HepG2 (cell line): Measurements from ENCODE around the gene CHST1. TPM values are rescaled to one million over a fixed set of nuclear protein-coding genes. Genes with fewer than 3 reads are reported as not detected.

Source experiments
- ATAC-seq: fragments of 200-7000 bp; cut with Tn5 transposase; 3 replicates; pipeline ENCODE4 v1.9.1; 2020; ENCODE audit warnings: mild to moderate bottlenecking, moderate library complexity
- BruUV-seq: library from RNA; stranded (reverse); fragments of 400-500 nt; replicated peaks from 2 replicates; lab custom pipeline; 2021; lab: Mats Ljungman, UMichigan
- CTCF ChIA-PET: fragments of 300-600 bp; formaldehyde crosslinking; extraction: SDS; loops from one replicate; lab custom pipeline; 2021; ENCODE audit warnings: low total read pairs, inconsistent platforms, low intra/inter-chr PET ratio; lab: Yijun Ruan, JAX
- POLR2A ChIA-PET: fragments of 350-600 bp; sonication (Branson Sonifier 250); formaldehyde crosslinking; loops from one replicate; lab custom pipeline; 2020; ENCODE audit warnings: antibody characterized with exemption, inconsistent platforms; lab: Yijun Ruan, JAX
- DNase-seq: peaks from one replicate; pipeline ENCODE4 v3.0.0-alpha.2; 2015; ENCODE audit warnings: low spot score
- FAIRE-seq: peaks from 3 replicates; lab custom pipeline; 2011; peaks lifted over from hg19 to GRCh38; lab: Jason Lieb, UNC
- H2AFZ ChIP-seq: one replicate; pipeline ENCODE4 v1.6.1; 2011; ENCODE audit warnings: low read length, inconsistent platforms
- H3K27ac ChIP-seq: fragments of 300-600 bp; 3 replicates; pipeline ENCODE4 v1.8.0; 2011; ENCODE audit warnings: mixed run types, mild to moderate bottlenecking, mixed read lengths, low read length, inconsistent platforms; ENCODE audit not compliant: insufficient read depth; ENCODE audit errors: extremely low read length
- H3K27me3 ChIP-seq, 2 experiments: fragments of 200-600 bp in 1 of 2; 2 replicates in 1 of 2; 3 replicates in 1 of 2; pipeline versions ENCODE4 v1.6.0 to v1.8.0; 2011; ENCODE audit warnings: low read length in 2 of 2, mild to moderate bottlenecking in 2 of 2, moderate library complexity in 2 of 2, inconsistent platforms in 1 of 2; ENCODE audit not compliant: insufficient read depth in 2 of 2, control insufficient read depth in 1 of 2
- H3K36me3 ChIP-seq, 2 experiments: fragments of 200-600 bp in 1 of 2; replicated peaks in 1 of 2; 2 replicates in 1 of 2; 3 replicates in 1 of 2; pipeline versions ENCODE4 v1.5.1 to v1.8.0; 2011; ENCODE audit warnings: low read length in 2 of 2, inconsistent platforms in 1 of 2; ENCODE audit not compliant: insufficient read depth in 2 of 2, control insufficient read depth in 1 of 2
- H3K4me1 ChIP-seq: 2 replicates; pipeline ENCODE4 v1.5.1; 2012; ENCODE audit warnings: low read length, inconsistent platforms; ENCODE audit not compliant: insufficient read depth
- H3K4me2 ChIP-seq: 2 replicates; pipeline ENCODE4 v1.6.0; 2011; ENCODE audit warnings: low read depth, low read length, inconsistent platforms
- H3K4me3 ChIP-seq, 3 experiments: fragments of 200-600 bp in 1 of 3; sonication (generic), shearing (Covaris generic) in 1 of 3; replicated peaks in 1 of 3; 2 replicates each; pipeline ENCODE4 v1.5.1; 2011 to 2016; ENCODE audit warnings: low read length in 3 of 3, inconsistent platforms in 2 of 3, low read depth in 2 of 3, mild to moderate bottlenecking in 2 of 3, control low read depth in 1 of 3, mixed read lengths in 1 of 3; ENCODE audit not compliant: insufficient read depth in 1 of 3
- H3K79me2 ChIP-seq: one replicate; pipeline ENCODE4 v1.6.1; 2011; ENCODE audit warnings: low read length, inconsistent platforms; ENCODE audit not compliant: insufficient read depth
- H3K9ac ChIP-seq: 2 replicates; pipeline ENCODE4 v1.6.0; 2011; ENCODE audit warnings: mild to moderate bottlenecking, low read depth, low read length, inconsistent platforms; ENCODE audit not compliant: insufficient read depth
- H3K9me3 ChIP-seq: 2 replicates; pipeline ENCODE4 v1.5.1; 2012; ENCODE audit warnings: mild to moderate bottlenecking, low read length
- H4K20me1 ChIP-seq: 2 replicates; pipeline ENCODE4 v1.6.0; 2011; ENCODE audit warnings: inconsistent platforms, mild to moderate bottlenecking, low read length, moderate library complexity; ENCODE audit not compliant: insufficient read depth
- GRHL1 ChIP-seq: sonication (generic); formaldehyde crosslinking; conservative IDR thresholded peaks from 2 replicates; pipeline ENCODE4 v1.8.0; 2022; ENCODE audit warnings: missing genetic modification reagents
- MAF1 ChIP-seq: sonication (generic); formaldehyde crosslinking; IDR thresholded peaks from 2 replicates; pipeline ENCODE4 v1.5.0; 2020; ENCODE audit warnings: missing genetic modification reagents, borderline replicate concordance
- PAXIP1 ChIP-seq: sonication (generic); formaldehyde crosslinking; conservative IDR thresholded peaks from 2 replicates; pipeline ENCODE4 v1.4.0; 2020; ENCODE audit warnings: mild to moderate bottlenecking, missing genetic modification reagents, moderate library complexity
- PHF21A ChIP-seq: sonication (generic); formaldehyde crosslinking; IDR thresholded peaks from 2 replicates; pipeline ENCODE4 v1.5.0; 2020; ENCODE audit warnings: mild to moderate bottlenecking, missing genetic modification reagents
- REXO4 ChIP-seq: sonication (generic); formaldehyde crosslinking; IDR thresholded peaks from 2 replicates; pipeline ENCODE4 v1.8.0; 2022; ENCODE audit warnings: missing genetic modification reagents, mild to moderate bottlenecking, borderline replicate concordance
- TOE1 ChIP-seq: sonication (generic); formaldehyde crosslinking; IDR thresholded peaks from 2 replicates; pipeline ENCODE4 v1.4.0; 2020; ENCODE audit warnings: mild to moderate bottlenecking, missing genetic modification reagents
- TRIM24 ChIP-seq: sonication (generic); formaldehyde crosslinking; IDR thresholded peaks from 2 replicates; pipeline ENCODE4 v1.8.0; 2022; ENCODE audit warnings: mild to moderate bottlenecking, missing genetic modification reagents
- ZBTB44 ChIP-seq: sonication (generic); formaldehyde crosslinking; IDR thresholded peaks from 2 replicates; pipeline ENCODE4 v1.4.0; 2020; ENCODE audit warnings: missing genetic modification reagents
- ZC3H4 ChIP-seq: sonication (generic); formaldehyde crosslinking; IDR thresholded peaks from 2 replicates; pipeline ENCODE4 v1.4.0; 2020; ENCODE audit warnings: missing genetic modification reagents, borderline replicate concordance
- ZNF10 ChIP-seq: sonication (generic); formaldehyde crosslinking; IDR thresholded peaks from 2 replicates; pipeline ENCODE4 v1.4.0; 2020; ENCODE audit warnings: mild to moderate bottlenecking, low read depth, missing genetic modification reagents, borderline replicate concordance
- ZNF121 ChIP-seq: sonication (generic); formaldehyde crosslinking; IDR thresholded peaks from 2 replicates; pipeline ENCODE4 v1.5.0; 2020; ENCODE audit warnings: mild to moderate bottlenecking, missing genetic modification reagents
- ZNF138 ChIP-seq: sonication (generic); formaldehyde crosslinking; IDR thresholded peaks from 2 replicates; pipeline ENCODE4 v1.5.0; 2020; ENCODE audit warnings: mild to moderate bottlenecking, low read depth, missing genetic modification reagents
- ZNF33A ChIP-seq: sonication (generic); formaldehyde crosslinking; IDR thresholded peaks from 2 replicates; pipeline ENCODE4 v1.5.1; 2020; ENCODE audit warnings: missing genetic modification reagents, mild to moderate bottlenecking, moderate library complexity, borderline replicate concordance
- ZNF343 ChIP-seq: sonication (generic); formaldehyde crosslinking; IDR thresholded peaks from 2 replicates; pipeline ENCODE4 v1.4.0; 2020; ENCODE audit warnings: mild to moderate bottlenecking, missing genetic modification reagents
- ZNF775 ChIP-seq: sonication (generic); formaldehyde crosslinking; IDR thresholded peaks from 2 replicates; pipeline ENCODE4 v1.4.0; 2020; ENCODE audit warnings: missing genetic modification reagents, mild to moderate bottlenecking, moderate library complexity, borderline replicate concordance
- ZSCAN22 ChIP-seq: sonication (generic); formaldehyde crosslinking; IDR thresholded peaks from 2 replicates; pipeline ENCODE4 v1.4.0; 2020; ENCODE audit warnings: mild to moderate bottlenecking, missing genetic modification reagents
- WGBS: methylation state at CpG from one replicate; pipeline ENCODE4 v1.1.6; 2017; ENCODE audit warnings: low lambda C conversion rate; 5-methylcytosine and 5-hydroxymethylcytosine counted together
- in situ Hi-C: cut with HindIII; loops from 2 replicates; pipeline ENCODE4 v1.10.0; 2017; ENCODE audit warnings: low pct_unique_long_range_greater_than_20kb; ENCODE audit not compliant: extremely low pct_ligation_motif_present
- intact Hi-C: fragments of 100-400 bp; cut with micrococcal nuclease; formaldehyde crosslinking; loops from one replicate; pipeline ENCODE4 v1.10.0; 2022; ENCODE audit not compliant: unreplicated experiment
- polyA plus RNA-seq, 8 experiments: library from polyadenylated mRNA; depleted of rRNA in 3 of 8; stranded (reverse) in 7 of 8; unstranded in 1 of 8; fragments of >200 nt; fragmentation: Illumina TruSeq in 4 of 8; extraction: Trizol in 4 of 8; gene quantifications; 2 replicates each; pipeline versions ENCODE4 v1.2.1 to v1.2.3, GENCODE V29; 2011 to 2016; ENCODE audit warnings: low read depth in 4 of 8, missing spikeins in 1 of 8, mixed read lengths in 1 of 8; ENCODE audit not compliant: insufficient read depth in 1 of 8
- total RNA-seq, 5 experiments: library from RNA; depleted of rRNA; stranded (reverse); fragments of >200 nt; fragmentation: Illumina TruSeq; extraction: Trizol; gene quantifications; 2 replicates each; pipeline ENCODE4 v1.2.3, GENCODE V29; 2016; ENCODE audit warnings: low read depth in 1 of 5

Gene CHST1
- total and polyA plus RNA-seq, 2 of the 13 experiments (the other 11 are each of a cell fraction or from before 2014, with no cell fraction given) = not detected

GRCh38 chr11:45651841-45652749 is 13.3 kb downstream of the CHST1 start (continued):
- TF ChIP-seq PAXIP1 (no peak), TOE1 (no peak)

- H3K27me3 ChIP-seq = peaks cover 4 to 45% of the 10 kb centered on the region in 2 experiments; a peak in 4 of 5 replicates
- POLR2A ChIA-PET = no interaction called here
- 0% methylated on average over 2 of the region's 9 CpGs for WGBS
- TF ChIP-seq ZNF775 (CRISPR knock-in tag) (no peak), GRHL1 (no peak), ZNF33A (CRISPR knock-in tag) (no peak), ZC3H4 (no peak), ZSCAN22 (CRISPR knock-in tag) (no peak), PHF21A (CRISPR knock-in tag) (no peak), TRIM24 (no peak), ZNF343 (CRISPR knock-in tag) (no peak), ZNF121 (CRISPR knock-in tag) (no peak), REXO4 (CRISPR knock-in tag) (no peak), ZBTB44 (CRISPR knock-in tag) (no peak), ZNF138 (CRISPR knock-in tag) (no peak), MAF1 (CRISPR knock-in tag) (no peak), ZNF10 (no peak)
Measured at GRCh38 chr11:45651156-45651555, 14.3 kb downstream of the CHST1 start.

More at GRCh38 chr11:45651156-45651555, 14.3 kb downstream of the CHST1 start:
- H3K27ac ChIP-seq = no peak overlapping the region
- ATAC-seq (no peak), DNase-seq (no peak), FAIRE-seq (no peak)
- H3K79me2 ChIP-seq = no peaks in the 10 kb centered on the region
- no peak overlapping the region for H3K4me2 ChIP-seq
- H2AFZ ChIP-seq = no peak overlapping the region
- no peaks in the 10 kb centered on the region for H3K9me3 ChIP-seq
- in situ Hi-C loops = loop anchor here (5.0 kb wide), 1 partner anchor 279 kb away; no protein-coding TSS in a partner anchor
- no peak overlapping the region for H3K4me3 ChIP-seq
- intact Hi-C loops = no loop called here
- no TSS peak for BruUV-seq
- no peak overlapping the region for H3K9ac ChIP-seq
- no peaks in the 10 kb centered on the region for H3K36me3 ChIP-seq
- H3K4me1 ChIP-seq = no peaks in the 10 kb centered on the region
- CTCF ChIA-PET = no interaction called here
- no peaks in the 10 kb centered on the region for H4K20me1 ChIP-seq
